HCT116 (cell line): ENCODE measurements around the gene ALK. TPM values are rescaled to one million over a fixed set of nuclear protein-coding genes. Genes with fewer than 3 reads are reported as not detected.

Source experiments
- ATAC-seq: fragments of 200-7000 bp; cut with Tn5 transposase; 2 replicates; pipeline ENCODE4 v1.9.1; 2020; ENCODE audit warnings: mild to moderate bottlenecking, moderate library complexity
- BruUV-seq: library from RNA; stranded (reverse); fragments of 400-500 nt; replicated peaks from 2 replicates; lab custom pipeline; 2021; lab: Mats Ljungman, UMichigan
- CTCF ChIA-PET: fragments of 300-600 bp; sonication (Branson Sonifier 250); formaldehyde crosslinking; loops from one replicate; lab custom pipeline; 2021; ENCODE audit warnings: antibody characterized with exemption; lab: Charles Lee
- POLR2A ChIA-PET: fragments of 300-600, 350-600 bp; sonication (Branson Sonifier 250); formaldehyde crosslinking; loops from one replicate; lab custom pipeline; 2021; ENCODE audit warnings: antibody characterized with exemption; lab: Charles Lee
- RAD21 ChIA-PET, 2 experiments: fragments of 300-600 bp; sonication (Branson Sonifier 250); formaldehyde crosslinking; loops; one replicate each; lab custom pipeline; 2023; ENCODE audit warnings: low total read pairs in 2 of 2; ENCODE audit not compliant: uncharacterized antibody in 2 of 2, unreplicated experiment in 2 of 2, low non-redundant PET in 1 of 2; lab: Charles Lee
- DNase-seq: peaks from one replicate; pipeline ENCODE4 v3.0.0-alpha.2; 2010; ENCODE audit warnings: low read depth, low spot score
- H2AFZ ChIP-seq: fragments of 200-600 bp; shearing (Covaris generic), sonication (generic); 2 replicates; pipeline ENCODE4 v1.6.1; 2017; ENCODE audit warnings: low read depth, mixed run types, mixed read lengths, antibody characterized with exemption, low read length; ENCODE audit not compliant: poor library complexity, severe bottlenecking
- H3K27ac ChIP-seq: 2 replicates; pipeline ENCODE4 v1.5.1; 2012; ENCODE audit warnings: low read depth, low read length
- H3K27me3 ChIP-seq: fragments of 200-600 bp; sonication (generic); 2 replicates; pipeline ENCODE4 v1.6.1; 2016; ENCODE audit warnings: mixed run types, low read length, mixed read lengths; ENCODE audit not compliant: insufficient read depth
- H3K36me3 ChIP-seq, 2 experiments: fragments of 200-500 bp in 1 of 2; fragments of 200-600 bp in 1 of 2; sonication (Bioruptor generic) in 1 of 2; sonication (generic) in 1 of 2; 2 replicates each; pipeline versions ENCODE4 v1.5.1 to v1.6.1; 2014 to 2016; ENCODE audit warnings: low read length in 2 of 2, inconsistent platforms in 1 of 2, mixed read lengths in 1 of 2, mixed run types in 1 of 2; ENCODE audit not compliant: insufficient read depth in 2 of 2, control insufficient read depth in 1 of 2
- H3K4me1 ChIP-seq, 2 experiments: fragments of 200-600 bp in 1 of 2; sonication (generic) in 1 of 2; 2 replicates each; pipeline versions ENCODE4 v1.5.1 to v1.6.1; 2012 to 2017; ENCODE audit warnings: low read length in 2 of 2, inconsistent platforms in 1 of 2, mild to moderate bottlenecking in 1 of 2, mixed read lengths in 1 of 2, mixed run types in 1 of 2, moderate library complexity in 1 of 2; ENCODE audit not compliant: insufficient read depth in 2 of 2, control insufficient read depth in 1 of 2
- H3K4me2 ChIP-seq: fragments of 200-600 bp; sonication (generic); 2 replicates; pipeline ENCODE4 v1.6.1; 2017; ENCODE audit warnings: mixed run types, low read length, mixed read lengths
- H3K4me3 ChIP-seq, 2 experiments: fragments of 200-600 bp in 1 of 2; sonication (generic) in 1 of 2; replicated peaks in 1 of 2; 2 replicates each; pipeline ENCODE4 v1.5.1; 2011 to 2016; ENCODE audit warnings: low read length in 2 of 2, control low read depth in 1 of 2, low read depth in 1 of 2, mild to moderate bottlenecking in 1 of 2, mixed read lengths in 1 of 2, mixed run types in 1 of 2
- H3K79me2 ChIP-seq: fragments of 200-600 bp; sonication (generic); 2 replicates; pipeline ENCODE4 v1.6.1; 2017; ENCODE audit warnings: mild to moderate bottlenecking, mixed run types, low read length, moderate library complexity, mixed read lengths; ENCODE audit not compliant: insufficient read depth
- H3K9ac ChIP-seq: fragments of 200-600 bp; sonication (generic); 2 replicates; pipeline ENCODE4 v1.6.1; 2016; ENCODE audit warnings: low read length, mixed read lengths
- H3K9me2 ChIP-seq: fragments of 200-600 bp; sonication (generic), shearing (Covaris generic); 2 replicates; pipeline ENCODE4 v1.6.1; 2017; ENCODE audit warnings: mixed run types, mild to moderate bottlenecking, moderate library complexity; ENCODE audit not compliant: insufficient read depth
- H3K9me3 ChIP-seq, 2 experiments: fragments of 200-500 bp in 1 of 2; fragments of 200-600 bp in 1 of 2; sonication (Bioruptor generic) in 1 of 2; sonication (generic) in 1 of 2; 2 replicates each; pipeline ENCODE4 v1.6.1; 2014 to 2017; ENCODE audit warnings: low read length in 2 of 2, mixed read lengths in 2 of 2, inconsistent platforms in 1 of 2, low read depth in 1 of 2, mild to moderate bottlenecking in 1 of 2, mixed run types in 1 of 2, moderate library complexity in 1 of 2; ENCODE audit not compliant: control insufficient read depth in 1 of 2, insufficient read depth in 1 of 2
- H4K20me1 ChIP-seq: fragments of 200-600 bp; sonication (generic), shearing (Covaris generic); 2 replicates; pipeline ENCODE4 v1.6.1; 2017; ENCODE audit warnings: mixed run types, mild to moderate bottlenecking, moderate library complexity; ENCODE audit not compliant: insufficient read depth
- ATF3 ChIP-seq: IDR thresholded peaks from 2 replicates; pipeline ENCODE4 v1.6.1; 2012
- CBX3 ChIP-seq: IDR thresholded peaks from 2 replicates; pipeline ENCODE4 v1.6.1; 2012; ENCODE audit warnings: low read depth
- CEBPB ChIP-seq: IDR thresholded peaks from 2 replicates; pipeline ENCODE4 v1.6.1; 2012; ENCODE audit warnings: low read depth
- ELF1 ChIP-seq: IDR thresholded peaks from 2 replicates; pipeline ENCODE4 v1.6.1; 2012; ENCODE audit warnings: low read depth, borderline replicate concordance
- EZH2 ChIP-seq: fragments of 200-600 bp; sonication (generic); IDR thresholded peaks from 2 replicates; pipeline ENCODE4 v1.6.1; 2017; ENCODE audit warnings: antibody characterized with exemption, mixed run types
- FOSL1 ChIP-seq: IDR thresholded peaks from 2 replicates; pipeline ENCODE4 v1.6.1; 2012; ENCODE audit warnings: low read depth
- POLR2A ChIP-seq: IDR thresholded peaks from 2 replicates; pipeline ENCODE4 v1.7.0; 2011; ENCODE audit warnings: borderline replicate concordance; ENCODE audit not compliant: insufficient read depth, insufficient read length; ENCODE audit errors: extremely low read depth
- SIN3A ChIP-seq: IDR thresholded peaks from 2 replicates; pipeline ENCODE4 v1.6.1; 2012; ENCODE audit warnings: low read depth
- SP1 ChIP-seq: IDR thresholded peaks from 2 replicates; pipeline ENCODE4 v1.6.1; 2012; ENCODE audit warnings: low read depth
- TCF7L2 ChIP-seq: IDR thresholded peaks from 2 replicates; pipeline ENCODE4 v1.7.0; 2011; ENCODE audit warnings: borderline replicate concordance, inconsistent platforms; ENCODE audit not compliant: insufficient read depth, insufficient read length; ENCODE audit errors: extremely low read depth
- YY1 ChIP-seq: IDR thresholded peaks from 2 replicates; pipeline ENCODE4 v1.6.1; 2011; ENCODE audit warnings: low read length, low read depth, moderate library complexity, mild to moderate bottlenecking; ENCODE audit not compliant: insufficient replicate concordance; ENCODE audit errors: extremely low read depth
- intact Hi-C: fragments of 100-400 bp; cut with micrococcal nuclease; formaldehyde crosslinking; loops from 2 replicates; pipeline ENCODE4 v1.10.0; 2022
- total RNA-seq: library from RNA; stranded (reverse); gene quantifications from one replicate; pipeline ENCODE4 v1.2.1, GENCODE V29; 2021; ENCODE audit not compliant: unreplicated experiment
- TF ChIP-seq, protein P1 (sequence below): IDR thresholded peaks from 2 replicates; pipeline ENCODE4 v1.6.1; 2011; ENCODE audit warnings: mild to moderate bottlenecking, low read length, moderate library complexity; ENCODE audit not compliant: insufficient replicate concordance; ENCODE audit errors: extremely low read depth
- TF ChIP-seq, protein P2 (sequence below), 3 experiments: fragments of 200-600 bp in 1 of 3; sonication (generic) in 1 of 3; IDR thresholded peaks in 2 of 3; conservative IDR thresholded peaks in 1 of 3; 2 replicates each; pipeline ENCODE4 v1.5.1; 2012 to 2017; ENCODE audit warnings: low read depth in 2 of 3, low read length in 2 of 3, antibody characterized with exemption in 1 of 3, borderline replicate concordance in 1 of 3, control low read depth in 1 of 3, mild to moderate bottlenecking in 1 of 3, mixed read lengths in 1 of 3, mixed run types in 1 of 3, moderate library complexity in 1 of 3; ENCODE audit not compliant: insufficient read depth in 1 of 3
- TF ChIP-seq, protein P3 (sequence below): IDR thresholded peaks from 2 replicates; pipeline ENCODE4 v1.6.1; 2012; ENCODE audit warnings: low read depth

ALK gene
- total RNA-seq, 1 experiment from 2014 or later, result not detected

- TF ChIP-seq FOSL1 (no peak), ATF3 (no peak), POLR2A (no peak), EZH2 (no peak), CBX3 (no peak), ELF1 (no peak), SIN3A (no peak), SP1 (no peak), TCF7L2 (no peak), CEBPB (no peak), YY1 (no peak)
- TF ChIP-seq, protein P1, sequence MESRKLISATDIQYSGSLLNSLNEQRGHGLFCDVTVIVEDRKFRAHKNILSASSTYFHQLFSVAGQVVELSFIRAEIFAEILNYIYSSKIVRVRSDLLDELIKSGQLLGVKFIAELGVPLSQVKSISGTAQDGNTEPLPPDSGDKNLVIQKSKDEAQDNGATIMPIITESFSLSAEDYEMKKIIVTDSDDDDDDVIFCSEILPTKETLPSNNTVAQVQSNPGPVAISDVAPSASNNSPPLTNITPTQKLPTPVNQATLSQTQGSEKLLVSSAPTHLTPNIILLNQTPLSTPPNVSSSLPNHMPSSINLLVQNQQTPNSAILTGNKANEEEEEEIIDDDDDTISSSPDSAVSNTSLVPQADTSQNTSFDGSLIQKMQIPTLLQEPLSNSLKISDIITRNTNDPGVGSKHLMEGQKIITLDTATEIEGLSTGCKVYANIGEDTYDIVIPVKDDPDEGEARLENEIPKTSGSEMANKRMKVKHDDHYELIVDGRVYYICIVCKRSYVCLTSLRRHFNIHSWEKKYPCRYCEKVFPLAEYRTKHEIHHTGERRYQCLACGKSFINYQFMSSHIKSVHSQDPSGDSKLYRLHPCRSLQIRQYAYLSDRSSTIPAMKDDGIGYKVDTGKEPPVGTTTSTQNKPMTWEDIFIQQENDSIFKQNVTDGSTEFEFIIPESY, result no peak
- TF ChIP-seq, protein P2, sequence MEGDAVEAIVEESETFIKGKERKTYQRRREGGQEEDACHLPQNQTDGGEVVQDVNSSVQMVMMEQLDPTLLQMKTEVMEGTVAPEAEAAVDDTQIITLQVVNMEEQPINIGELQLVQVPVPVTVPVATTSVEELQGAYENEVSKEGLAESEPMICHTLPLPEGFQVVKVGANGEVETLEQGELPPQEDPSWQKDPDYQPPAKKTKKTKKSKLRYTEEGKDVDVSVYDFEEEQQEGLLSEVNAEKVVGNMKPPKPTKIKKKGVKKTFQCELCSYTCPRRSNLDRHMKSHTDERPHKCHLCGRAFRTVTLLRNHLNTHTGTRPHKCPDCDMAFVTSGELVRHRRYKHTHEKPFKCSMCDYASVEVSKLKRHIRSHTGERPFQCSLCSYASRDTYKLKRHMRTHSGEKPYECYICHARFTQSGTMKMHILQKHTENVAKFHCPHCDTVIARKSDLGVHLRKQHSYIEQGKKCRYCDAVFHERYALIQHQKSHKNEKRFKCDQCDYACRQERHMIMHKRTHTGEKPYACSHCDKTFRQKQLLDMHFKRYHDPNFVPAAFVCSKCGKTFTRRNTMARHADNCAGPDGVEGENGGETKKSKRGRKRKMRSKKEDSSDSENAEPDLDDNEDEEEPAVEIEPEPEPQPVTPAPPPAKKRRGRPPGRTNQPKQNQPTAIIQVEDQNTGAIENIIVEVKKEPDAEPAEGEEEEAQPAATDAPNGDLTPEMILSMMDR (IDR thresholded peaks at IDR 0.05 in 2 of 3, conservative IDR thresholded peaks at IDR 0.05 in 1 of 3; ENCODE audit: borderline replicate concordance in 1 of 3, insufficient read depth in 1 of 3, low read depth in 2 of 3, low read length in 2 of 3), result no peak
- TF ChIP-seq, protein P3, sequence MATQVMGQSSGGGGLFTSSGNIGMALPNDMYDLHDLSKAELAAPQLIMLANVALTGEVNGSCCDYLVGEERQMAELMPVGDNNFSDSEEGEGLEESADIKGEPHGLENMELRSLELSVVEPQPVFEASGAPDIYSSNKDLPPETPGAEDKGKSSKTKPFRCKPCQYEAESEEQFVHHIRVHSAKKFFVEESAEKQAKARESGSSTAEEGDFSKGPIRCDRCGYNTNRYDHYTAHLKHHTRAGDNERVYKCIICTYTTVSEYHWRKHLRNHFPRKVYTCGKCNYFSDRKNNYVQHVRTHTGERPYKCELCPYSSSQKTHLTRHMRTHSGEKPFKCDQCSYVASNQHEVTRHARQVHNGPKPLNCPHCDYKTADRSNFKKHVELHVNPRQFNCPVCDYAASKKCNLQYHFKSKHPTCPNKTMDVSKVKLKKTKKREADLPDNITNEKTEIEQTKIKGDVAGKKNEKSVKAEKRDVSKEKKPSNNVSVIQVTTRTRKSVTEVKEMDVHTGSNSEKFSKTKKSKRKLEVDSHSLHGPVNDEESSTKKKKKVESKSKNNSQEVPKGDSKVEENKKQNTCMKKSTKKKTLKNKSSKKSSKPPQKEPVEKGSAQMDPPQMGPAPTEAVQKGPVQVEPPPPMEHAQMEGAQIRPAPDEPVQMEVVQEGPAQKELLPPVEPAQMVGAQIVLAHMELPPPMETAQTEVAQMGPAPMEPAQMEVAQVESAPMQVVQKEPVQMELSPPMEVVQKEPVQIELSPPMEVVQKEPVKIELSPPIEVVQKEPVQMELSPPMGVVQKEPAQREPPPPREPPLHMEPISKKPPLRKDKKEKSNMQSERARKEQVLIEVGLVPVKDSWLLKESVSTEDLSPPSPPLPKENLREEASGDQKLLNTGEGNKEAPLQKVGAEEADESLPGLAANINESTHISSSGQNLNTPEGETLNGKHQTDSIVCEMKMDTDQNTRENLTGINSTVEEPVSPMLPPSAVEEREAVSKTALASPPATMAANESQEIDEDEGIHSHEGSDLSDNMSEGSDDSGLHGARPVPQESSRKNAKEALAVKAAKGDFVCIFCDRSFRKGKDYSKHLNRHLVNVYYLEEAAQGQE, result no peak
- Histone ChIP-seq H3K9ac (no peak overlapping the region), H3K4me3 (no peak overlapping the region), H3K9me3 (no peaks in the 10 kb centered on the region), H3K9me2 (no peaks in the 10 kb centered on the region), H3K36me3 (no peaks in the 10 kb centered on the region), H3K27me3 (no peaks in the 10 kb centered on the region), H3K27ac (no peak overlapping the region), H3K79me2 (no peaks in the 10 kb centered on the region), H2AFZ (no peak overlapping the region), H3K4me1 (no peaks in the 10 kb centered on the region), H3K4me2 (no peak overlapping the region), H4K20me1 (no peaks in the 10 kb centered on the region)
- intact Hi-C loops, result no loop called here
- no peak for DNase-seq
- POLR2A ChIA-PET, result no interaction called here
- RAD21 ChIA-PET, result no interaction called here
- CTCF ChIA-PET, result no interaction called here
- ATAC-seq, result no peak
- no TSS peak for BruUV-seq
These were observed 703.3 kb downstream of the ALK start for GRCh38 chr2:29218071-29218470.
